ENCODE results near the gene PTPRG.

- TF ChIP-seq MAX (IDR thresholded peaks at IDR 0.05) (no peak), ZBTB33 (IDR thresholded peaks at IDR 0.05) (no peak)
Measured at GRCh38 chr3:61858054-61858453, 296.7 kb downstream of the PTPRG start.

Data from liver (tissue), 1 donor.